GM19351 (cell line): ENCODE measurements around the gene PRLR.
"Not testable (repeated sequence)": the region's sequence is repeated elsewhere in the genome, so short reads cannot be mapped to it uniquely, and the experiment has no call there.

ENCODE experiments used
- ATAC-seq: cut with Tn5 transposase; IDR thresholded peaks from one replicate; pipeline ENCODE4 v1.9.1; 2021; ENCODE audit warnings: mild to moderate bottlenecking, moderate library complexity; ENCODE audit not compliant: unreplicated experiment

The PRLR gene

GRCh38 chr5:35198686-35199085 is 31.6 kb downstream of the PRLR start:
- ATAC-seq: no peak

- no peak for ATAC-seq
Observed at GRCh38 chr5:35198075-35198474, 32.2 kb downstream of the PRLR start.

GRCh38 chr5:35197351-35197750 is 32.9 kb downstream of the PRLR start:
- no peak for ATAC-seq

- ATAC-seq: no peak
Observed at GRCh38 chr5:35195472-35195852, 34.8 kb downstream of the PRLR start.

- peak; percentile 97 for ATAC-seq
Observed at GRCh38 chr5:35194635-35195471, 35.4 kb downstream of the PRLR start.

- ATAC-seq: no peak
Observed at GRCh38 chr5:35192506-35192905, 37.8 kb downstream of the PRLR start.

- not testable (repeated sequence) for ATAC-seq
Observed at GRCh38 chr5:35189801-35190200, 40.5 kb downstream of the PRLR start.

GRCh38 chr5:35188031-35188457 is 42.2 kb downstream of the PRLR start:
- no peak for ATAC-seq

GRCh38 chr5:35187621-35188020 is 42.7 kb downstream of the PRLR start:
- not testable (repeated sequence) for ATAC-seq

- ATAC-seq: no peak
Observed at GRCh38 chr5:35186749-35187148, 43.5 kb downstream of the PRLR start.

- no peak for ATAC-seq
Observed at GRCh38 chr5:35185518-35185917, 44.8 kb downstream of the PRLR start.

GRCh38 chr5:35183556-35183955 is 46.7 kb downstream of the PRLR start:
- ATAC-seq: no peak

GRCh38 chr5:35182910-35183535 is 47.3 kb downstream of the PRLR start:
- peak; percentile 92 for ATAC-seq

GRCh38 chr5:35182486-35182885 is 47.8 kb downstream of the PRLR start:
- ATAC-seq: no peak

GRCh38 chr5:35180046-35180445 is 50.2 kb downstream of the PRLR start:
- ATAC-seq: no peak

GRCh38 chr5:35177783-35178182 is 52.5 kb downstream of the PRLR start:
- no peak for ATAC-seq

GRCh38 chr5:35172533-35172932 is 57.8 kb downstream of the PRLR start:
- no peak for ATAC-seq

- no peak for ATAC-seq
Observed at GRCh38 chr5:35171991-35172390, 58.3 kb downstream of the PRLR start.

GRCh38 chr5:35171078-35171477 is 59.2 kb downstream of the PRLR start:
- no peak for ATAC-seq

- ATAC-seq: no peak
Observed at GRCh38 chr5:35166043-35166442, 64.2 kb downstream of the PRLR start.

- no peak for ATAC-seq
Observed at GRCh38 chr5:35164860-35165542, 65.3 kb downstream of the PRLR start.

- no peak for ATAC-seq
Observed at GRCh38 chr5:35163710-35164033, 66.6 kb downstream of the PRLR start.
